ENCODE results near the gene FARP2. TPM values are rescaled to one million over a fixed set of nuclear protein-coding genes. Genes with fewer than 3 reads are reported as not detected.
A peak's percentile ranks its signal among the peaks of the same experiment; 100 is the strongest.
"Not testable (repeated sequence)": the region's sequence is repeated elsewhere in the genome, so short reads cannot be mapped to it uniquely, and the experiment has no call there.

The FARP2 gene
- total RNA-seq, 1 donor from 2014 or later = 31.8 TPM

DNA sequence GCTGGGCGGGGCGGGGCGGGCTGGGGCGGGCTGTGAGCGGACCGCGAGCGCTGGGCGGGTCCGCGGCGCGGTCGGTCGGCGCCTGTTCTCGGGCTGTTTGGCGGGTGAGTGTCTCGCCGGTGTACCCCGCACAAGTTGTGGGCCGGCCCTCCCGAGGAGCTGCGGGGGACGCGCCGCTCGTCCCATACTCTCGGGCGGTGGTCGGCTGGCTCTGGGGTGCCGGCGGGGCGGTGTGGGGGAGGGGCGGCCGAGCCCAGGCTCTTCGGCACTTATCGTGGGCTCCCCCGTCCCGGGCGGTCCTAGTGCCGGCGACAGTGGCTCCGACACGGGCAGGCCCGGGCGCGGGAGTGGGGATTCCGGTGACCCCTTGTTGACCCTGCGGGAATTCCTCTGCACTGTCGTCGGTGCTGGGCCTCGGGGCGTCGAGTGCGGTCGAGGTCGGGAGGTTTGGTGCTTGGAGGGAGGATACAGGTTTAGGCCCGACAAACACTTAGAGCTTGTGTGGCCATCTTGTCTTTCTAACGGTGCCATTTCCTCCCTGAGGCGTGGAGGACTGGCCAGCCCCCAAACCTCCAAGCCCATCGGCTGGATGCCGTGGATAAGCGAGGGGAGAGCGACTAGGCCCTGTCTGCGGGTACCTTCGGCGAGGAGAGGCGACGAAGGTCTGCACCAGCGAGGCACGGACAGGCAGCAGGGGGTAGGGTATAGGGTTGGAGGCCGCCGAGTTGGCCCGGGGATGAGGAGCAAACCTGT, 40.0 kb upstream of the FARP2 start, which contains the start of gene SEPTIN2:
Gene SEPTIN2, plus strand, starts transcription at position 47 of the 753 bp plus-strand sequence. CDS start 8,308 bp downstream, outside the sequence.
- Histone ChIP-seq H3K27me3 (ENCODE audit: control insufficient read depth, insufficient read depth, low read length) (no peaks in the 10 kb centered on the region), H3K4me3 (ENCODE audit: low read depth, low read length) (peak within 1 kb of the TSS; percentile 72), H3K36me3 (ENCODE audit: control insufficient read depth, insufficient read depth, low read length) (no peaks in the 10 kb centered on the region)
- TF ChIP-seq, protein P1, sequence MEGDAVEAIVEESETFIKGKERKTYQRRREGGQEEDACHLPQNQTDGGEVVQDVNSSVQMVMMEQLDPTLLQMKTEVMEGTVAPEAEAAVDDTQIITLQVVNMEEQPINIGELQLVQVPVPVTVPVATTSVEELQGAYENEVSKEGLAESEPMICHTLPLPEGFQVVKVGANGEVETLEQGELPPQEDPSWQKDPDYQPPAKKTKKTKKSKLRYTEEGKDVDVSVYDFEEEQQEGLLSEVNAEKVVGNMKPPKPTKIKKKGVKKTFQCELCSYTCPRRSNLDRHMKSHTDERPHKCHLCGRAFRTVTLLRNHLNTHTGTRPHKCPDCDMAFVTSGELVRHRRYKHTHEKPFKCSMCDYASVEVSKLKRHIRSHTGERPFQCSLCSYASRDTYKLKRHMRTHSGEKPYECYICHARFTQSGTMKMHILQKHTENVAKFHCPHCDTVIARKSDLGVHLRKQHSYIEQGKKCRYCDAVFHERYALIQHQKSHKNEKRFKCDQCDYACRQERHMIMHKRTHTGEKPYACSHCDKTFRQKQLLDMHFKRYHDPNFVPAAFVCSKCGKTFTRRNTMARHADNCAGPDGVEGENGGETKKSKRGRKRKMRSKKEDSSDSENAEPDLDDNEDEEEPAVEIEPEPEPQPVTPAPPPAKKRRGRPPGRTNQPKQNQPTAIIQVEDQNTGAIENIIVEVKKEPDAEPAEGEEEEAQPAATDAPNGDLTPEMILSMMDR (IDR thresholded peaks at IDR 0.05; ENCODE audit: insufficient read depth, low read length, poor library complexity, severe bottlenecking) = no peak
- no peak for DNase-seq (ENCODE audit: low read depth)

DNA sequence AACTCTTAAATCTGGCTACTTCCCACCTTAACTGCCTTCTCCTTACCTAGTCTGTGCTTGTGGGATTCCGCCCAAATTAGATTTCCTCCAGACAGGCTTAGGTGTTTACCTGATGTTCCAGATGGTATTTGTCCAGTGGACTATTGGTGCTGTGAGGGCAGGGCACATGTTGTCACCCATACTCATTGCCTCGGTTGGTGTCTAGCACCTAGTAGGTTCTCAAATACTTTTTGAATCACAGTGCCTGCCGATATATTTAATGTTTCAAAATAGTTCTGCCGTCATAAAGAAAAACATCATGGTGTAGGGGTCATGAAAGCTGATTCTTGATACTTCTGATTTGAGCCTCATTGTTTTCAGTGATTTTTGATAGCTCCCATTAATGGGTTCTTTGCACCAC, 39.3 kb upstream of the FARP2 start:
- no peak for DNase-seq (ENCODE audit: low read depth)
- Histone ChIP-seq H3K4me3 (ENCODE audit: low read depth, low read length) (peak overlapping the region; percentile 72), H3K27me3 (ENCODE audit: control insufficient read depth, insufficient read depth, low read length) (no peaks in the 10 kb centered on the region), H3K36me3 (ENCODE audit: control insufficient read depth, insufficient read depth, low read length) (no peaks in the 10 kb centered on the region)
- TF ChIP-seq, protein P1 (IDR thresholded peaks at IDR 0.05; ENCODE audit: insufficient read depth, low read length, poor library complexity, severe bottlenecking) = no peak

DNA sequence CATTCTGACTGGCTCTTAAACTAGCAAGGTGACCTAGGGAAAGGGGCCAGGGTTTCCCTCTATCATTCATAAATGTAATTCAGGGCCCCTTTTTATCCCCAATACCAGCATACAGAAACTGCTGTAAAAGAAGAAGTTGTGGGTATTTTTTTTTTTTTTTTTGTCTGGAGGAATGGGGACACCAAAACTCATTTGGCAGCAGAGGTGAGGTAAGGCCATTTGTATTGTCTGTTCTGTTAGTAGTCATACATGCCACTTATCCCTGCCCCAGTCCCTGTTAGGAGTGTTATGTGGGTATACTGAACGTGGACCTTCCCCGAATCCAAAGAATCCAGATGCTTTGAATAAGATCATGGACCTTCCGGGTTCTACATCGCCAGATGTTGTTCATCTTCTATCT, 38.7 kb upstream of the FARP2 start:
- Histone ChIP-seq H3K4me3 (ENCODE audit: low read depth, low read length) (peak overlapping the region; percentile 72), H3K27me3 (ENCODE audit: control insufficient read depth, insufficient read depth, low read length) (no peaks in the 10 kb centered on the region), H3K36me3 (ENCODE audit: control insufficient read depth, insufficient read depth, low read length) (no peaks in the 10 kb centered on the region)
- DNase-seq (ENCODE audit: low read depth) = no peak
- TF ChIP-seq, protein P1 (IDR thresholded peaks at IDR 0.05; ENCODE audit: insufficient read depth, low read length, poor library complexity, severe bottlenecking) = no peak

DNA sequence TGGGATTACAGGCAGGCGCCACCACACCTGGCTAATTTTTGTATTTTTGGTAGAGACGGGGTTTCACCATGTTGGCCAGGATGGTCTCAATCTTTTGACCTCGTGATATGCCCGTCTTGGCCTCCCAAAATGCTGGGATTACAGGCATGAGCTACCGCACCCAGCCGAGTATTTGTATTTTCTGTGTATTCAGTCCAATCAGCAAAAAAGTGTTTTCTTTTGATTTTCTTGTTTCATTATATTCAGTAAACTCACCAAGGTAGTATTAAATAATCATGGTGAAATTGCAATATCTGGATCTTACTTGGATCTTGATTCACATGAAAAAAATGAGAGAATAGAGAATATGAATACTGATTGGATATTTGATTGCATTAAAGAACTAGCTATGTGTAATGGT, 37.3 kb upstream of the FARP2 start:
- H3K27me3 ChIP-seq (ENCODE audit: control insufficient read depth, insufficient read depth, low read length); DNase-seq (ENCODE audit: low read depth); H3K4me3 ChIP-seq (ENCODE audit: low read depth, low read length); H3K36me3 ChIP-seq (ENCODE audit: control insufficient read depth, insufficient read depth, low read length): not testable (repeated sequence)

DNA sequence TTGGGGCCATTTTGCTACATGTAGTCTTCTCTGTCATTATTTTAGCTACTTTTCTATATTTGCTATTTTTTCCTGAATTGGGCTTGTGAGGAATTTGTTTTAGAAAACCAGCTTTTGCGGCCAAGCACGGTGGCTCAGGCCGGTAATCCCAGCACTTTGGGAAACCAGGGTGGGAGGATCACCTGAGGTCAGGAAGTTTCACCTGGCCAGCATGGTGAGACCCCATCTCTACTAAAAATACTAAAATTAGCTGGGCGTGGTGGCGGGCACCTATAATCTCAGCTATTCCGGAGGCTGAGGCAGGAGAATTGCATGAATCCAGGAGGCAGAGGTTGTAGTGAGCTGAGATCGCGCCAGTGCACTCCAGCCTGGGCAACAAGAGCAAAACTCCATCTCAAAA, 35.7 kb upstream of the FARP2 start:
- TF ChIP-seq, protein P1 (IDR thresholded peaks at IDR 0.05; ENCODE audit: insufficient read depth, low read length, poor library complexity, severe bottlenecking) = no peak
- no peaks in the 10 kb centered on the region for H3K27me3 ChIP-seq (ENCODE audit: control insufficient read depth, insufficient read depth, low read length)
- no peaks in the 10 kb centered on the region for H3K36me3 ChIP-seq (ENCODE audit: control insufficient read depth, insufficient read depth, low read length)
- no peak for DNase-seq (ENCODE audit: low read depth)
- H3K4me3 ChIP-seq (ENCODE audit: low read depth, low read length) = no peak overlapping the region

DNA sequence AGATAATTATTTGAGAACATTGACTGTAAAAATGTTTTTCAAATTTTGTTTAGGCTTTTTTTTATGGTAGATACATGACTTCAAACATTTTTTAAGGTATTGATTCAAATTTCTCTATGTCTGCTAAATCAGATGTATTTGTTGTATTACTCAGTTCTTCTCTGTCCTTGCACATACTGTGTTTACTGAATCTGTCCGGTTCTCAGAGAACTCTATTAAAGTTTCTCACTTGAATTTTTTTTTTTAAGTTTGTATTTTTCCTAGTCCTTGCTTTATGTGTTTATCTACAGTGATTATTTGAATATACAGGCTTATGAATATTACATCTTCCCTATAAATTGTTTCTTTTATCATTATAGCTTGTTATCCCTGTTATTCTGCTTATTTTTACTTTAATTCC, 35.1 kb upstream of the FARP2 start:
- Histone ChIP-seq H3K27me3 (ENCODE audit: control insufficient read depth, insufficient read depth, low read length) (no peaks in the 10 kb centered on the region), H3K4me3 (ENCODE audit: low read depth, low read length) (no peak overlapping the region), H3K36me3 (ENCODE audit: control insufficient read depth, insufficient read depth, low read length) (no peaks in the 10 kb centered on the region)
- no peak for DNase-seq (ENCODE audit: low read depth)
- TF ChIP-seq, protein P1 (IDR thresholded peaks at IDR 0.05; ENCODE audit: insufficient read depth, low read length, poor library complexity, severe bottlenecking) = no peak

Measured in kidney epithelial cell (primary cell).